ENCODE results near the gene ELAVL1. TPM values are rescaled to one million over a fixed set of nuclear protein-coding genes. Genes with fewer than 3 reads are reported as not detected.

The ELAVL1 gene
- total RNA-seq, 2 experiments from 2014 or later = 161 to 164 TPM

DNA sequence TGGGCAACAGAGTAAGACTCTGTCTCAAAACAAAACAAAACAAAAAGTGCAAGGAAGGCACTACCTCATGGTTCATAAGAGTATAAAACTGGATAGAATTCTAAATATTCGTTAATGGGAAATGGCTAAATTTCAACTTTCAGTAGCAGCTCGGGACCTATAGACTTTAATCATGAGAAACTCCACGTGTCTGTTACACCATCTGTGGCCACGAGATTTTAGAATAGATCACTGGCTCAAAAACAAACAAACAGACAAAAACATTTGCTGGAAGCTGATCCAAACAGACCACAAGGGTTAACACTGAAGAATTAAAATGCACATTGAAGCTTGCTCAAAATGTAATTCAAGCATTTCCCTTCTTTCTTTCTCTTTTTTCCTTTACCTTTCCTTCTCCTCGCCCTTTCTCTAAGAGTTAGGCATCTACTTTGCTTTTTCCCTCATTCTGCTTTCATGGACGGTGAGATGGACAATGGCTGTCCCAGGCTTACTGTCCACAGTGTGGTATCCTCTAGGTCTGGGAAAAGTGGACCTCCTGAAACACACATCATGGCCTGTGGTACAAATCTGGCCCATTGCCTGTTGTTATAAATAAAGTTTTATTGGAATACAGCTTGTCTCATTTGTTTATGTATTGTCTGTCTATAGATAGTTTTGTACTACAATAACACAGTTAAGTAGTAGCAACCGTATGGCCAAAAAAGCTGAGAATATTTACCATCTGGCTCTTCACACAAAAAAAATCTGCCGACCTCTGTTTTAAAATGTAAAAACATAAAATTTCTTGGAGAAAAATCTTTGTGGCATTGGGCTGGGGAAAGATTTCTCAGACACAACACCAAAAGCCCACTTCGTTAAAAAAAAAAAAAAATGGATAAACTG, 10.3 kb downstream of the ELAVL1 start:
- Mint-ChIP-seq H3K27ac (no peak overlapping the region), H3K4me1 (ENCODE audit: low read depth) (peaks cover 45% of the 10 kb centered on the region), H3K4me3 (no peak overlapping the region), H3K9me3 (no peaks in the 10 kb centered on the region), H3K36me3 (ENCODE audit: low read depth) (peaks cover 15% of the 10 kb centered on the region), H3K27me3 (no peaks in the 10 kb centered on the region)
- no peak for DNase-seq
- ChIA-PET POLR2A (interaction anchor here (0.5 to 1.8 kb wide), 4 partner anchors 10 to 363 kb away, joined by 3 to 6 read pairs (median 3); partner anchors contain the start of gene ELAVL1), CTCF (interaction anchor here (0.7 to 1.5 kb wide), 4 partner anchors 12 to 51 kb away, joined by 3 to 5 read pairs (median 4); no protein-coding TSS in a partner anchor)
- ATAC-seq = no peak
- intact Hi-C loops (cut with micrococcal nuclease) = no loop called here
- TF ChIP-seq, protein P1, sequence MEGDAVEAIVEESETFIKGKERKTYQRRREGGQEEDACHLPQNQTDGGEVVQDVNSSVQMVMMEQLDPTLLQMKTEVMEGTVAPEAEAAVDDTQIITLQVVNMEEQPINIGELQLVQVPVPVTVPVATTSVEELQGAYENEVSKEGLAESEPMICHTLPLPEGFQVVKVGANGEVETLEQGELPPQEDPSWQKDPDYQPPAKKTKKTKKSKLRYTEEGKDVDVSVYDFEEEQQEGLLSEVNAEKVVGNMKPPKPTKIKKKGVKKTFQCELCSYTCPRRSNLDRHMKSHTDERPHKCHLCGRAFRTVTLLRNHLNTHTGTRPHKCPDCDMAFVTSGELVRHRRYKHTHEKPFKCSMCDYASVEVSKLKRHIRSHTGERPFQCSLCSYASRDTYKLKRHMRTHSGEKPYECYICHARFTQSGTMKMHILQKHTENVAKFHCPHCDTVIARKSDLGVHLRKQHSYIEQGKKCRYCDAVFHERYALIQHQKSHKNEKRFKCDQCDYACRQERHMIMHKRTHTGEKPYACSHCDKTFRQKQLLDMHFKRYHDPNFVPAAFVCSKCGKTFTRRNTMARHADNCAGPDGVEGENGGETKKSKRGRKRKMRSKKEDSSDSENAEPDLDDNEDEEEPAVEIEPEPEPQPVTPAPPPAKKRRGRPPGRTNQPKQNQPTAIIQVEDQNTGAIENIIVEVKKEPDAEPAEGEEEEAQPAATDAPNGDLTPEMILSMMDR (IDR thresholded peaks at IDR 0.05) = no peak

DNA sequence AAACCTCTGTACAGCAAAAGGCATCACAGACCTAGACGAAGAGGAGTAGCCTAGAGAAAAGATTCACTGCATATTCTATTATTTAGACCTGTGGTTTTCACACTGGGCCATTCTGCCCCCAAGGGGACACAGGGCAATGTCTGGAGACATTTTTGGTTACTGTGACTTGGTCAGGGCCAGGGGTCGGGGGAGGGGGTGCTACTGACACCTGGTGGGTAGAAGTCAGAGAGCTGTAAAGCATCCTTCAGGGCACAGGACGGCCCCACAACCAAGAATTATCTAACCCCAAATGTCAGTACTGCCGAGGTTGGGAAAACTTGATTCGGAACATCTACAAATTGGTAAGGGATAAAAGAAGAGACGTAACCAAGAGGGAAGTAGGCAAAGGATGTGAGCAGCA, 11.3 kb downstream of the ELAVL1 start:
- intact Hi-C loops (cut with micrococcal nuclease) = no loop called here
- peak overlapping the region; percentile 28 for H3K27ac Mint-ChIP-seq
- peaks cover 40% of the 10 kb centered on the region for H3K4me1 Mint-ChIP-seq (ENCODE audit: low read depth)
- H3K36me3 Mint-ChIP-seq (ENCODE audit: low read depth) = peaks cover 12% of the 10 kb centered on the region
- H3K27me3 Mint-ChIP-seq = no peaks in the 10 kb centered on the region
- ChIA-PET POLR2A (interaction anchor here (1.8 kb wide), 1 partner anchor 11 kb away, joined by 6 read pairs; the partner anchor contains the start of gene ELAVL1), CTCF (interaction anchor here (1.3 to 1.5 kb wide), 2 partner anchors 23 to 25 kb away, joined by 4 read pairs; no protein-coding TSS in a partner anchor)
- no peaks in the 10 kb centered on the region for H3K9me3 Mint-ChIP-seq
- ATAC-seq (no peak), DNase-seq (no peak)
- no peak overlapping the region for H3K4me3 Mint-ChIP-seq
- TF ChIP-seq, protein P1 (IDR thresholded peaks at IDR 0.05) = no peak

DNA sequence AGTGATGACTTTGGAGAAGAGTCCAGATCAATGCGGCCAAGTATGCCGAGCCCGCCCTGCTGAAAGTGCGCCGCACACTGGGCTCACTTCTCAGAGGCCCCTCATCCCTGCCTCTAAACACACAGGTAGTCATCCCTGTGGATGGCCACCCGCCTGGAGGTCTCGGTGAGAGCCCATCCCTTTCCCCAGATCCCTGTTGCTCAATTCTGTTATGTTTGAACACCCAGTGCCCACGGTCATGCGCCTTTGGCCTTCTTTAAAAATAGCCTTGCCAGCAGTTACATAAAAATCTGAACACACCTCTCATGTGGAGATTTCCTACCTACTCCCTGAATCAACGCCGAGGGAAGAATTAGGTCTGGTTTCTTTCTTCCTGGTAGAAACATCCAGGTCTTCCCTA, 11.9 kb downstream of the ELAVL1 start:
- CTCF ChIA-PET = interaction anchor here (1.3 to 2.3 kb wide), 3 partner anchors 9 to 24 kb away, joined by 4 to 8 read pairs (median 4); no protein-coding TSS in a partner anchor
- no peaks in the 10 kb centered on the region for H3K9me3 Mint-ChIP-seq
- no peaks in the 10 kb centered on the region for H3K27me3 Mint-ChIP-seq
- peaks cover 40% of the 10 kb centered on the region for H3K4me1 Mint-ChIP-seq (ENCODE audit: low read depth)
- no peak overlapping the region for H3K4me3 Mint-ChIP-seq
- TF ChIP-seq, protein P1 (IDR thresholded peaks at IDR 0.05) = no peak
- intact Hi-C loops (cut with micrococcal nuclease) = no loop called here
- no peak for DNase-seq
- H3K36me3 Mint-ChIP-seq (ENCODE audit: low read depth) = peaks cover 16% of the 10 kb centered on the region
- no peak for ATAC-seq
- no peak overlapping the region for H3K27ac Mint-ChIP-seq
- POLR2A ChIA-PET = no interaction called here

DNA sequence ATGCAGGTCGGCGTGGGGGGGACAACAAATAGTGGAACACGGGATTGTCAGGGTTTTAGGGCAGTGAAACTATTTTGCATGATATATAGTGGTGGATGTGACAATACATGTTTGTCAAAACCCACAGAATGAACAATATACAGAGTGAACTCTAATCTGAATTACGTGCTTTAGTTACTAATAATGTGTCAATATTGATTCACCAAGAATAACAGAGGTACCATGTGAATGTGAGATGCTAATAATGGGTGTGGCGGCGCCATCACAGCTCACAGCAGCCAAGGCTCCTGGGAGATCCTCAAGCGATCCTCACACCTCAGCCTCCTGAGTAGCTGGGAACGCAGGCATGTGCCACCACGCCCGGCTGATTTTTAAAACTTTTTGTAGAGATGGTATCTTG, 12.9 kb downstream of the ELAVL1 start:
- Mint-ChIP-seq H3K36me3 (ENCODE audit: low read depth) (peaks cover 26% of the 10 kb centered on the region), H3K4me3 (no peak overlapping the region), H3K27me3 (no peaks in the 10 kb centered on the region), H3K4me1 (ENCODE audit: low read depth) (peaks cover 34% of the 10 kb centered on the region), H3K27ac (no peak overlapping the region), H3K9me3 (no peaks in the 10 kb centered on the region)
- DNase-seq (no peak), ATAC-seq (no peak)
- ChIA-PET POLR2A (no interaction called here), CTCF (interaction anchor here (2.3 kb wide), 1 partner anchor 10 kb away, joined by 8 read pairs; no protein-coding TSS in a partner anchor)
- intact Hi-C loops (cut with micrococcal nuclease) = no loop called here
- TF ChIP-seq, protein P1 (IDR thresholded peaks at IDR 0.05) = no peak

DNA sequence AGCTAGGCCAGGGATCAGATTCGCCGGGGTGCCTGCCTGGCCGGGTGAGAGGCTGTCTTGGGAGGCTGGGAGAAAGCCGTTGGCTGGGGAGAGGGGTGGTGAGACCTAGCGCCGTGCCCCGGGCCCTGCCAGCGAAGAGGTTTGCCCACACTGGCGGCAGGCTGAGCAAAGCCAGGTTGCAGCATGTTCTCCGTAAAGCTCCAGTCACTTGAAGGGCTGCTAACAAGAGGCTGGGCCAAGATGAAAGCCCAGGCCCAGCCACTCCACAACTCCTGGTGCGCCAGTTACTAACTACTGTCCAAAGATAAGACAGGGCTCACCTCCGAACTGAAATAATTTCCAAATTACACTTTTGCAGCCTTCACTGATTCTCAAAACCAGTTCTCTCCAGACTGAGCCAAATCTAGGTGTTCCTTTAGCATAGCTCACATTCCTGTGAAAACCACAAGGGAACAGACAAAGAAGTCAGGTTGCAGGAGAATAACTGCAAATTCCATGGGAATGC, 16.3 kb downstream of the ELAVL1 start:
- POLR2A ChIA-PET = no interaction called here

More for the DNA sequence above, 16.3 kb downstream of the ELAVL1 start:
- Mint-ChIP-seq H3K27ac (no peak overlapping the region), H3K4me3 (no peak overlapping the region), H3K27me3 (no peaks in the 10 kb centered on the region), H3K36me3 (ENCODE audit: low read depth) (peaks cover 34% of the 10 kb centered on the region), H3K9me3 (no peaks in the 10 kb centered on the region), H3K4me1 (ENCODE audit: low read depth) (peaks cover 8% of the 10 kb centered on the region)
- CTCF ChIA-PET = interaction anchor here (0.9 to 2.3 kb wide), 2 partner anchors 13 to 18 kb away, joined by 3 to 11 read pairs; no protein-coding TSS in a partner anchor
- ATAC-seq (no peak), DNase-seq (no peak)
- TF ChIP-seq, protein P1 (IDR thresholded peaks at IDR 0.05) = no peak
- intact Hi-C loops (cut with micrococcal nuclease) = no loop called here
